ENCODE measurements around the gene GPR39. TPM values are rescaled to one million over a fixed set of nuclear protein-coding genes. Genes with fewer than 3 reads are reported as not detected.

The GPR39 gene
- 1 to 10 TPM; 2.8 to 9.7 (median 5.4) TPM for total RNA-seq

DNA sequence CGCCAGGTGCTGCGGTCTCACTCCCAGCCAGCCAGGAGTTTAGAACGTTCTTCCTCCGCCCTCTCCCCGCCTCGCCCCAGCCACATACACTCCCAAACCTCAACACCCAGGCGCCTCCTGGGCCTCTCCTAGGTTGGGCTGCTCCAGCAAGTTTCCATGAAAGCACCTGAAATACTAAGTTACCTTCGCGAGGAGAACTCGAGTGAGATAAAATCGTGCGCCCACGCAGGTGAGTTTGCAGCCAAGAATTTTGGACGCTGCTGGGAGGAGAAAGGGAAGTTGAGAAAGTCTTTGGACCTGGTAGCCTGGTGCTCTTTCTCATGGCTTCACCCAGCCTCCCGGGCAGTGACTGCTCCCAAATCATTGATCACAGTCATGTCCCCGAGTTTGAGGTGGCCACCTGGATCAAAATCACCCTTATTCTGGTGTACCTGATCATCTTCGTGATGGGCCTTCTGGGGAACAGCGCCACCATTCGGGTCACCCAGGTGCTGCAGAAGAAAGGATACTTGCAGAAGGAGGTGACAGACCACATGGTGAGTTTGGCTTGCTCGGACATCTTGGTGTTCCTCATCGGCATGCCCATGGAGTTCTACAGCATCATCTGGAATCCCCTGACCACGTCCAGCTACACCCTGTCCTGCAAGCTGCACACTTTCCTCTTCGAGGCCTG lies at the start of gene GPR39:
Gene GPR39 (plus strand): TSS at position 83 of the 673 bp plus-strand sequence.
- peak within 1 kb of the TSS; percentile 1 to 45 (median 11) for H3K4me3 ChIP-seq (replicated peaks in 1 of 3)
- H3K27me3 ChIP-seq, result no peaks in the 10 kb centered on the region
- DNase-seq, result no peak
- H3K4me1 ChIP-seq, result peaks cover 0 to 9% of the 10 kb centered on the region in 2 donors
- H3K9me3 ChIP-seq, result no peaks in the 10 kb centered on the region
- intact Hi-C loops (cut with DNase I), result no loop called here
- whole genome bisulfite sequencing, 2 donors, result 44 to 56% methylated on average over 22 to 23 of the region's 23 CpGs
- peak within 1 kb of the TSS; percentile 42 to 61 (median 57) for H3K27ac ChIP-seq
- no peaks in the 10 kb centered on the region for H3K36me3 ChIP-seq
- TF ChIP-seq, protein P1, sequence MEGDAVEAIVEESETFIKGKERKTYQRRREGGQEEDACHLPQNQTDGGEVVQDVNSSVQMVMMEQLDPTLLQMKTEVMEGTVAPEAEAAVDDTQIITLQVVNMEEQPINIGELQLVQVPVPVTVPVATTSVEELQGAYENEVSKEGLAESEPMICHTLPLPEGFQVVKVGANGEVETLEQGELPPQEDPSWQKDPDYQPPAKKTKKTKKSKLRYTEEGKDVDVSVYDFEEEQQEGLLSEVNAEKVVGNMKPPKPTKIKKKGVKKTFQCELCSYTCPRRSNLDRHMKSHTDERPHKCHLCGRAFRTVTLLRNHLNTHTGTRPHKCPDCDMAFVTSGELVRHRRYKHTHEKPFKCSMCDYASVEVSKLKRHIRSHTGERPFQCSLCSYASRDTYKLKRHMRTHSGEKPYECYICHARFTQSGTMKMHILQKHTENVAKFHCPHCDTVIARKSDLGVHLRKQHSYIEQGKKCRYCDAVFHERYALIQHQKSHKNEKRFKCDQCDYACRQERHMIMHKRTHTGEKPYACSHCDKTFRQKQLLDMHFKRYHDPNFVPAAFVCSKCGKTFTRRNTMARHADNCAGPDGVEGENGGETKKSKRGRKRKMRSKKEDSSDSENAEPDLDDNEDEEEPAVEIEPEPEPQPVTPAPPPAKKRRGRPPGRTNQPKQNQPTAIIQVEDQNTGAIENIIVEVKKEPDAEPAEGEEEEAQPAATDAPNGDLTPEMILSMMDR (IDR thresholded peaks at IDR 0.05), result no peak
- no peak for TF ChIP-seq POLR2A (IDR thresholded peaks at IDR 0.05)

DNA sequence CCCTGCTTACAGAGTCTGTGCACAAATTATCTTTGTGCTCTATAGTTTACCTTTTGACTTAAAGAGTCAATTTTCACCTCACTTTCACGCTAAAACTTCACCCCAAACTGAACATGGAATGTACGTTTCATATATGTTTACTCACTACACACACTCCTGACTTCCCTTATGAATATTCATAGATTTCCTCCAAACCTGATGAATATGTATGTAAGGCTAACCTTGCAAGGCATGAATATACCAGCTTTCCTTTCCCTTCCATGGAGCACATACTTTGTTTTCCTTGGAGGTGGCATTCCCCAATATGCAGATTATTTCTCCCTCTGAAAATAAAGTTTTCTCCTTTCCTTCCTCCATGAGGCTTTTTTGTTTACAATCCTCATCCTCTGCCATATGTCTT lies 48.4 kb upstream of the GPR39 start:
- H3K36me3 ChIP-seq, result no peaks in the 10 kb centered on the region
- H3K27me3 ChIP-seq, result no peaks in the 10 kb centered on the region
- H3K27ac ChIP-seq, result no peak overlapping the region
- no peaks in the 10 kb centered on the region for H3K9me3 ChIP-seq
- no peak for DNase-seq
- no peak for TF ChIP-seq POLR2A (IDR thresholded peaks at IDR 0.05)
- TF ChIP-seq, protein P1 (IDR thresholded peaks at IDR 0.05), result no peak
- H3K4me1 ChIP-seq, result no peaks in the 10 kb centered on the region
- 41 to 45% methylated on average over 2 of the region's 2 CpGs for WGBS, 2 donors
- intact Hi-C loops (cut with DNase I), result no loop called here
- no peak overlapping the region for H3K4me3 ChIP-seq (replicated peaks in 1 of 3)

DNA sequence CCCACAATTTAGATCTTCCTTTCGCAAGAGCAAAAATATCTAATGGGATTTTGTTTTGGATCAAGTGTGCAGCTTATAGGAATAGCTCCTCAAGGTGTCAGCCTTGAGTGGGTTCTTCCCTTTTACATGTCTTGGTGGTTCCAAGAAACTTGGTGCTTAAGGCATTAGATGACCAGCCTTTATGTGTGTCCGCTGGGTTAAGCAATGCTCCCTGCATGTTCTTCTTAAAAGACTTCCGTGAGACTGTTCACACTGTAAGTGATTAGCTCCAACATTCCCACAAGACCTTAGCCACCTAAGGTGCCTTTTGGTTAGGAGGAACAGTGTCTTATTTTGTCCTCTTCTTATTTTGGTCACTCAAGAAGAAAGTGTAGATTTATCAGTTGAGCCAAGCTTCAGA lies 44.3 kb upstream of the GPR39 start:
- no peak overlapping the region for H3K4me3 ChIP-seq (replicated peaks in 1 of 3)
- intact Hi-C loops (cut with DNase I), result no loop called here
- TF ChIP-seq POLR2A (IDR thresholded peaks at IDR 0.05), result no peak
- TF ChIP-seq, protein P1 (IDR thresholded peaks at IDR 0.05), result no peak
- no peaks in the 10 kb centered on the region for H3K27me3 ChIP-seq
- H3K27ac ChIP-seq, result no peak overlapping the region
- H3K4me1 ChIP-seq, result peaks cover 0 to 3% of the 10 kb centered on the region in 2 donors
- H3K36me3 ChIP-seq, result no peaks in the 10 kb centered on the region
- 88 to 99% methylated on average over 3 of the region's 3 CpGs for WGBS, 2 donors
- no peak for DNase-seq
- H3K9me3 ChIP-seq, result no peaks in the 10 kb centered on the region

DNA sequence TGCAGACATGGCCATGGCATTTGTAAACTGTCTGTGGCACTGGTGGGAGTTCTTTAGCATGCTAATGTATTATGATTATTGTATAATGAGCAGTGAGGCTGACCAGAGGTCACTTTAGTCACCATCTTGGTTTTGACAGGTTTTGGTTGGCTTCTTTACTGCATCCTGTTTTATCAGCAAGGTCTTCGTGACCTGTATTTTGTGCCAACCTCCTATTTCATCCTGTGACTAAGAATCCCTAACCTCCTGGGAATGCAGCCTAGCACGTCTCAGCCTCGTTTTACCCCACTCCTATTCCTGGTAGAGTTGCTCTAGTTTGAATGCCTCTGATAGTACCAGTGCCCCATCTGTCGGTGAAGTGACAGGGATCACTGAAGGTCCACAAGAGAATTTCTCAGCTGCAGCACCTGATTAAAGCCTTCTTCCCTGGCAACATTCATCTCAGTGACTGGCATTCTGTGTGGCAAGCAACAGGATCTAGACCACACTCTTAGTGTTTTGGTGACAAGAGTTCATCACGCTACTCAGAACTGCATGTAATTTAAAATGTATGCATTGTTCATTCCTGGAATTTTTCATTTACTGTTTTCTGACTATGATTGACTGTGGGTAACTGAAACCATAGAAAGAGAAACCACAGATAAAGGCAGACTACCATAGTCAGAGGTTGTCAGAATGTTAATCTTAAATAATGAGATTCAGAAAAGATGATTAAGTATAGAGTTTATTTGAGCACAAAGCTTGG lies 43.0 kb upstream of the GPR39 start:
- no peak for TF ChIP-seq POLR2A (IDR thresholded peaks at IDR 0.05)
- TF ChIP-seq, protein P1 (IDR thresholded peaks at IDR 0.05), result no peak
- WGBS, 2 donors, result 72 to 89% methylated on average over 5 of the region's 5 CpGs
- DNase-seq, result no peak
- Histone ChIP-seq H3K27me3 (no peaks in the 10 kb centered on the region), H3K27ac (no peak overlapping the region), H3K4me1 (peaks cover 0 to 3% of the 10 kb centered on the region in 2 donors), H3K9me3 (no peaks in the 10 kb centered on the region), H3K36me3 (no peaks in the 10 kb centered on the region), H3K4me3 (replicated peaks in 1 of 3) (no peak overlapping the region)
- intact Hi-C loops (cut with DNase I), result no loop called here

DNA sequence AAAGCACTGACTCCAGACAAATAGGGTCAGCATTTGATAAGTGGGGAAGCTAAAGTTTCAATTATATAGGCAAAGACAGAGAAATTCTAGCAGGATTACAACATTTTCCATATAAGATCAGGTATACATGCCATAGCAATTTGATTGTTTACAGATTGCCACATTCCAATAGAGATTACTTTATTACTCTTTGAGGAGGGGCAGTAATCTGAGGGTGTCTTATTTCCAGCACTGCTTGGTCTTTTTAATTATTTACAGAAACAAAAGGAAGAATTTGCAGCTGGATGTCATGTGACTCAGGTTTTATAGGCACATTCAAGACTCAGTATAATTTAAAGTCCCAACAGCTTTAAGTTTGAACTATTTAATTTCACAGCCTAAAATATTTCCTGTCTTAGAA lies 42.5 kb upstream of the GPR39 start:
- H3K36me3 ChIP-seq, result no peaks in the 10 kb centered on the region
- no peak overlapping the region for H3K4me3 ChIP-seq (replicated peaks in 1 of 3)
- intact Hi-C loops (cut with DNase I), result no loop called here

More for the DNA sequence above, 42.5 kb upstream of the GPR39 start:
- Histone ChIP-seq H3K27ac (no peak overlapping the region), H3K4me1 (peaks cover 0 to 3% of the 10 kb centered on the region in 2 donors), H3K9me3 (no peaks in the 10 kb centered on the region), H3K27me3 (no peaks in the 10 kb centered on the region)
- TF ChIP-seq POLR2A (IDR thresholded peaks at IDR 0.05), result no peak
- TF ChIP-seq, protein P1 (IDR thresholded peaks at IDR 0.05), result no peak
- DNase-seq, result no peak

All from thyroid gland (tissue), 4 donors.